Measurements from ENCODE around the gene SLF1. TPM values are rescaled to one million over a fixed set of nuclear protein-coding genes. Genes with fewer than 3 reads are reported as not detected.

The SLF1 gene
- total and polyA plus RNA-seq, 2 of the 8 experiments (the other 6 are each of a cell fraction or from before 2014, with no cell fraction given): 4.8 to 15.7 TPM

DNA sequence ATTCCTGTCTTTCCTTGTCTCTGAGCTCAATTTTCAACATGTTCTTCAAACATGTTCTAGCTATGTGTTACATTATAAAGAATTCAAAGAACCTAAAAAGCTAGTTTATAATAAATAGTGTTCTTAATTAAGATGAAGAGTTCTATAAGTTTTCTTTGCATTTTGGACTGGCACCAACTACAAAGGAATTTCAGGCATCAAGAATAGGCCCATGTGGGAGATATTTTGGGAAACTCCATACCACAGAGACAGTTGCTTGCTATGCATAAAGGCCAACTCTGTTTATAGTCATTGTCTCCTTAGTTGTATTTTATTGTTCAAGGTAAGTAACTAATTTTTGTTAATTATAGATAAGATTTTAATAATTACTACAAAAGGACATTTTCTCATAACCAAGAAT is 4.5 kb downstream of the SLF1 start:
- H3K9me3 ChIP-seq (ENCODE audit: insufficient read depth in 2 of 2, low read depth in 1 of 2, low read length in 1 of 2): no peaks in the 10 kb centered on the region

More for the DNA sequence above, 4.5 kb downstream of the SLF1 start:
- Histone ChIP-seq H3K4me2 (ENCODE audit: insufficient read depth in 1 of 2, low read depth in 2 of 2, low read length in 2 of 2) (no peak overlapping the region), H2BK15ac (ENCODE audit: low read length) (no peak overlapping the region), H2BK120ac (replicated peaks; ENCODE audit: low read depth, low read length) (no peak overlapping the region), H3K27ac (ENCODE audit: low read depth, low read length) (no peak overlapping the region), H4K5ac (ENCODE audit: insufficient read length, low read depth, low read length) (no peak overlapping the region), H3K4me1 (replicated peaks in 1 of 4; ENCODE audit: control insufficient read depth in 3 of 4, insufficient read depth in 4 of 4, low read length in 3 of 4) (peaks cover 0 to 3% (median 1%) of the 10 kb centered on the region in 4 experiments; a peak in 2 of 7 replicates), H3K18ac (ENCODE audit: extremely low read depth, low read length) (no peak overlapping the region), H3K36me3 (ENCODE audit: control insufficient read depth in 2 of 4, insufficient read depth in 4 of 4, low read length in 3 of 4) (no peaks in the 10 kb centered on the region), H2AFZ (ENCODE audit: low read length) (no peak overlapping the region), H3K23ac (ENCODE audit: insufficient read length) (no peak overlapping the region), H2AK5ac (ENCODE audit: low read depth, low read length) (no peak overlapping the region), H3K27me3 (replicated peaks in 1 of 4; ENCODE audit: control insufficient read depth in 3 of 4, extremely low read depth in 1 of 4, insufficient read depth in 3 of 4, low read length in 3 of 4) (no peaks in the 10 kb centered on the region), H3K9ac (replicated peaks in 1 of 4; ENCODE audit: extremely low read depth in 1 of 4, low read depth in 3 of 4, low read length in 3 of 4) (no peak overlapping the region), H4K91ac (replicated peaks; ENCODE audit: insufficient read length, low read length) (no peak overlapping the region), H3K4ac (replicated peaks; ENCODE audit: insufficient read length, low read depth, low read length) (no peak overlapping the region), H3K79me1 (ENCODE audit: low read depth, low read length) (no peaks in the 10 kb centered on the region; the same call in 1 of the 2 replicates), H3K56ac (replicated peaks; ENCODE audit: insufficient read length, low read depth, low read length) (no peak overlapping the region), H3K23me2 (ENCODE audit: low read depth, low read length) (peaks cover 3% of the 10 kb centered on the region), H3K4me3 (ENCODE audit: extremely low read depth in 1 of 4, insufficient read depth in 2 of 4, low read depth in 3 of 4, low read length in 4 of 4) (no peak overlapping the region), H2BK12ac (ENCODE audit: low read depth, low read length) (no peak overlapping the region), H2BK20ac (ENCODE audit: low read length) (no peak overlapping the region), H3K14ac (ENCODE audit: insufficient read length) (no peak overlapping the region), H4K8ac (ENCODE audit: extremely low read depth, insufficient read depth, low read length) (no peak overlapping the region), H2BK5ac (ENCODE audit: low read depth, low read length) (no peak overlapping the region), H4K20me1 (replicated peaks in 1 of 2; ENCODE audit: control insufficient read depth in 1 of 2, insufficient read depth in 2 of 2, low read length in 2 of 2) (peaks cover 0 to 9% of the 10 kb centered on the region in 2 experiments), H3K79me2 (ENCODE audit: control insufficient read depth in 1 of 2, insufficient read depth in 2 of 2, low read length in 2 of 2) (peaks cover 0 to 65% of the 10 kb centered on the region in 2 experiments; a peak in 2 of 4 replicates)
- TF ChIP-seq CBX8 (IDR thresholded peaks at IDR 0.05; ENCODE audit: borderline replicate concordance, low read depth, low read length): no peak
- TF ChIP-seq ASH2L (IDR thresholded peaks at IDR 0.05; ENCODE audit: low read length): no peak
- TF ChIP-seq GABPA (IDR thresholded peaks at IDR 0.05; ENCODE audit: borderline replicate concordance, insufficient read depth, low read length): no peak
- no peak for TF ChIP-seq EZH2 (IDR thresholded peaks at IDR 0.05; ENCODE audit: low read depth, low read length, severe bottlenecking)
- TF ChIP-seq SP2 (IDR thresholded peaks at IDR 0.05; ENCODE audit: low read length): no peak
- no peak for TF ChIP-seq PHF8 (conservative IDR thresholded peaks at IDR 0.05; ENCODE audit: low read depth, low read length)
- no peak for TF ChIP-seq GTF2F1 (IDR thresholded peaks at IDR 0.05; ENCODE audit: borderline replicate concordance, low read depth, low read length)
- no peak for TF ChIP-seq HDAC2 (IDR thresholded peaks at IDR 0.05; ENCODE audit: borderline replicate concordance in 1 of 2, low read depth in 2 of 2, low read length in 2 of 2)
- TF ChIP-seq KDM4A (IDR thresholded peaks at IDR 0.05; ENCODE audit: low read depth, low read length, severe bottlenecking): no peak
- no peak for TF ChIP-seq RNF2 (IDR thresholded peaks at IDR 0.05; ENCODE audit: borderline replicate concordance, low read depth, low read length, missing control alignments, poor library complexity, severe bottlenecking)
- no peak for TF ChIP-seq POLR2A (IDR thresholded peaks at IDR 0.05; ENCODE audit: control extremely low read depth in 1 of 2, low read depth in 2 of 2, low read length in 2 of 2)
- ChIA-PET POLR2A (ENCODE audit: partially characterized antibody) (no interaction called here), CTCF (ENCODE audit: partially characterized antibody) (interaction anchor here (1.4 kb wide), 1 partner anchor 29 kb away, joined by 4 read pairs; no protein-coding TSS in a partner anchor)
- DNase-seq (ENCODE audit: low read depth in 1 of 2, low spot score in 2 of 2) (no peak), FAIRE-seq (no peak)
